A673 (cell line): Measurements from ENCODE around the gene TFCP2L1. TPM values are rescaled to one million over a fixed set of nuclear protein-coding genes. Genes with fewer than 3 reads are reported as not detected.

Experiments used
- BruUV-seq: library from RNA; stranded (reverse); fragments of 400-500 nt; replicated peaks from 2 replicates; lab custom pipeline; 2021; lab: Mats Ljungman, UMichigan
- CTCF ChIA-PET: fragments of 300-600 bp; sonication (Branson Sonifier 250); formaldehyde crosslinking; loops from one replicate; lab custom pipeline; 2022; ENCODE audit warnings: antibody characterized with exemption; lab: Charles Lee
- POLR2A ChIA-PET: fragments of 300-600 bp; sonication (Branson Sonifier 250); formaldehyde crosslinking; loops from one replicate; lab custom pipeline; 2022; ENCODE audit warnings: antibody characterized with exemption; ENCODE audit not compliant: low non-redundant PET; lab: Charles Lee
- DNase-seq: peaks from one replicate; pipeline ENCODE4 v3.0.0-alpha.2; 2015; ENCODE audit warnings: low spot score
- H3K27ac ChIP-seq: fragments of 200-600 bp; sonication (generic); 2 replicates; pipeline ENCODE4 v1.5.1; 2016; ENCODE audit warnings: mixed run types, low read depth, mild to moderate bottlenecking, mixed read lengths, antibody characterized with exemption, low read length; ENCODE audit not compliant: poor library complexity, severe bottlenecking
- H3K27me3 ChIP-seq: fragments of 200-600 bp; sonication (generic); replicated peaks from 2 replicates; pipeline ENCODE4 v1.6.1; 2017; ENCODE audit warnings: mixed run types, low read depth, mild to moderate bottlenecking, mixed read lengths, antibody characterized with exemption, low read length; ENCODE audit not compliant: insufficient read depth, poor library complexity
- H3K36me3 ChIP-seq: fragments of 200-600 bp; sonication (generic); 2 replicates; pipeline ENCODE4 v1.6.1; 2016; ENCODE audit warnings: mixed run types, mild to moderate bottlenecking, mixed read lengths, antibody characterized with exemption, low read length; ENCODE audit not compliant: insufficient read depth, poor library complexity, severe bottlenecking
- H3K4me1 ChIP-seq: fragments of 200-600 bp; sonication (generic); 2 replicates; pipeline ENCODE4 v1.6.1; 2017; ENCODE audit warnings: mixed run types, mild to moderate bottlenecking, mixed read lengths, antibody characterized with exemption, low read length; ENCODE audit not compliant: insufficient read depth, poor library complexity, severe bottlenecking
- H3K4me3 ChIP-seq: fragments of 200-600 bp; sonication (generic); 2 replicates; pipeline ENCODE4 v1.5.1; 2016; ENCODE audit warnings: low read depth, mixed run types, mild to moderate bottlenecking, mixed read lengths, low read length; ENCODE audit not compliant: poor library complexity, severe bottlenecking
- H3K9me3 ChIP-seq: fragments of 200-600 bp; sonication (generic); 2 replicates; pipeline ENCODE4 v1.6.1; 2016; ENCODE audit warnings: mixed run types, low read depth, mild to moderate bottlenecking, mixed read lengths, antibody characterized with exemption, low read length; ENCODE audit not compliant: poor library complexity, severe bottlenecking
- EZH2 ChIP-seq: fragments of 200-600 bp; sonication (generic); IDR thresholded peaks from 2 replicates; pipeline ENCODE4 v1.6.1; 2017; ENCODE audit warnings: borderline replicate concordance, low read depth, mild to moderate bottlenecking, mixed read lengths, antibody characterized with exemption, low read length; ENCODE audit not compliant: poor library complexity, severe bottlenecking
- intact Hi-C: fragments of 100-400 bp; cut with micrococcal nuclease; formaldehyde crosslinking; loops from one replicate; pipeline ENCODE4 v1.10.0; 2022; ENCODE audit not compliant: unreplicated experiment
- total RNA-seq: library from RNA; stranded (reverse); gene quantifications from 2 replicates; pipeline ENCODE4 v1.2.3, GENCODE V29; 2021
- TF ChIP-seq, protein P1 (sequence below): fragments of 300-800, 200-600 bp; sonication (generic); conservative IDR thresholded peaks from 2 replicates; pipeline ENCODE4 v1.5.1; 2017; ENCODE audit warnings: low read depth, mild to moderate bottlenecking, antibody characterized with exemption, low read length, moderate library complexity, mixed read lengths

Gene TFCP2L1
- total RNA-seq, 1 experiment from 2014 or later: not detected

DNA sequence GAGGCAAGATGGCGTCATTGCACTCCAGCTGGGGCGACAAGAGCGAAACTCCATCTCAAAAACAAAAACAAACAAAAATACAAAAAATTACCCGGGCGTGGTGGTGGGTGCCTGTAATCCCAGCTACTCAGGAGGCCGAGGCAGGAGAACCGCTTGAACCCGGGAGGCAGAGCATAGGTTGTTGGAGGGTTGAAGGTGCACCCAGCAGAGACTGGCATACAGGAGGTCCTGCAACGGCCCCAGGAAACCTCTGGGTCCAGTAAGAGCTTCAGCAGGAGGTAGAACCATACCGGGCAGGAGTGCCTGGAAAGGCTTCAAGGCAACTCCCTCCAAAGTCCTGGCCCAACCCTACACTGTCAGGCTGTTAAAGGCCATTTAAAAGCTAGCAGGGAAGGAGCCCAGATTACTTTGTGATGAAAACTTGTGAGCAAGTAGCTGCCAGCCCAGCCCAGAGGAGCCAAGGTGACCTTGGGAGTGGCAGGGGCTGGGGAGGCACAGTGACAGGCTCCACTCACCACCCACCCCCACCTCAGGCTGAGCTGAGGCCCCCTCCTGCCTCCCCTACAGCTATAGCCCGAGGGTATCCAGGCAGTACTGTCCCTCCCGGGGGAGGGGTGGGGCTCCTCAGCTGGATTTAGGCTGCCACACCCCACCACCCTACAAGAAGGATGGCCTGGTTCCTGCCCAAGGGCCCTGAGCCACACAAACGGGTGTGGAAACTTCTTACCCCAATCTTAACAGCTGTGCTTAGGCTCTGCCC is 28.1 kb downstream of the TFCP2L1 start:
- BruUV-seq: no TSS peak
- H3K36me3 ChIP-seq: no peaks in the 10 kb centered on the region
- no peak overlapping the region for H3K4me3 ChIP-seq
- ChIA-PET POLR2A (no interaction called here), CTCF (no interaction called here)
- H3K27ac ChIP-seq: no peak overlapping the region
- TF ChIP-seq EZH2: no peak
- TF ChIP-seq, protein P1, sequence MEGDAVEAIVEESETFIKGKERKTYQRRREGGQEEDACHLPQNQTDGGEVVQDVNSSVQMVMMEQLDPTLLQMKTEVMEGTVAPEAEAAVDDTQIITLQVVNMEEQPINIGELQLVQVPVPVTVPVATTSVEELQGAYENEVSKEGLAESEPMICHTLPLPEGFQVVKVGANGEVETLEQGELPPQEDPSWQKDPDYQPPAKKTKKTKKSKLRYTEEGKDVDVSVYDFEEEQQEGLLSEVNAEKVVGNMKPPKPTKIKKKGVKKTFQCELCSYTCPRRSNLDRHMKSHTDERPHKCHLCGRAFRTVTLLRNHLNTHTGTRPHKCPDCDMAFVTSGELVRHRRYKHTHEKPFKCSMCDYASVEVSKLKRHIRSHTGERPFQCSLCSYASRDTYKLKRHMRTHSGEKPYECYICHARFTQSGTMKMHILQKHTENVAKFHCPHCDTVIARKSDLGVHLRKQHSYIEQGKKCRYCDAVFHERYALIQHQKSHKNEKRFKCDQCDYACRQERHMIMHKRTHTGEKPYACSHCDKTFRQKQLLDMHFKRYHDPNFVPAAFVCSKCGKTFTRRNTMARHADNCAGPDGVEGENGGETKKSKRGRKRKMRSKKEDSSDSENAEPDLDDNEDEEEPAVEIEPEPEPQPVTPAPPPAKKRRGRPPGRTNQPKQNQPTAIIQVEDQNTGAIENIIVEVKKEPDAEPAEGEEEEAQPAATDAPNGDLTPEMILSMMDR: no peak
- intact Hi-C loops: no loop called here
- H3K9me3 ChIP-seq: no peaks in the 10 kb centered on the region
- no peaks in the 10 kb centered on the region for H3K4me1 ChIP-seq
- no peak for DNase-seq
- no peaks in the 10 kb centered on the region for H3K27me3 ChIP-seq

DNA sequence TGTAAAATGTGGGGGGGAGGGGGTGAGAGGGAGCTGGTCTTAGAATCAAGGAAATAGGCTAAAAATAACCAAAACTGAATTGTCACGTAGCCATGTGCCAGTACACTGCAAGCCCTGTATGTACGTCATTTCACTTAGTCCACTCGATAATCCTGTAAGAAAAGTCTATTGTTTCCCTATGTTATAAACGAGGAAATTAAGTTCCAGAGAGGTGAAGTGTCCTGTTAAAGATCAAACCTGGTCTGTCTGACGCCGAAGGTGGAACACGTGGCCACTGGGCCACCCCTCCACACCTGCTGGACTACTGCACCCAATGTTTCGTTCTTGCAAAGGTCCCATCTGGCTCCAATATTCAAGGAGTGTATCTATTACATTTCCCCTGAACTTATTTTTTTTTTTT is 29.6 kb downstream of the TFCP2L1 start:
- Histone ChIP-seq H3K4me1 (no peaks in the 10 kb centered on the region), H3K4me3 (no peak overlapping the region), H3K36me3 (no peaks in the 10 kb centered on the region), H3K27ac (no peak overlapping the region), H3K27me3 (no peaks in the 10 kb centered on the region), H3K9me3 (no peaks in the 10 kb centered on the region)
- intact Hi-C loops: no loop called here
- no TSS peak for BruUV-seq
- ChIA-PET CTCF (no interaction called here), POLR2A (no interaction called here)
- no peak for DNase-seq
- TF ChIP-seq EZH2: no peak
- TF ChIP-seq, protein P1: no peak

DNA sequence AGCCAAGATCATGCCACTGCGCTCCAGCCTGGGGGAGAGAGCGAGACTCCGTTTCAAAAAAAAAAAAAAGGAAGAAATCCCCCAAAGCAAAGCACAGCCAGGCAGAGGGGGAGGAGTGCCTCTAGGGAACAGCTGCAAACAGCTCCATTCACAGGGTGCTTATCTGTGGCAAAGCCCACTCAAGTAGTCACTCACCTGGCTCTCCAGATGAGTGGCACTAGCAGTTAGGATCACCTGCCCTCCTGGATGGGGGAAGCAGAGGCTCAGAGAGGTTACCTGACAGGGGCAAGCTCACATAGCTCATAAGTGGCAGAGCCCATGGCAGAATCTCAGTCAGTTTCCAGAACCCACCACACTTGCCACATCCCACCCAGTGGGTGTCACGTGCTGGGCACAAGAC is 30.3 kb downstream of the TFCP2L1 start:
- CTCF ChIA-PET: no interaction called here
- intact Hi-C loops: no loop called here
- TF ChIP-seq EZH2: no peak
- TF ChIP-seq, protein P1: no peak

More for the DNA sequence above, 30.3 kb downstream of the TFCP2L1 start:
- Histone ChIP-seq H3K4me1 (no peaks in the 10 kb centered on the region), H3K27ac (no peak overlapping the region), H3K4me3 (no peak overlapping the region), H3K9me3 (no peaks in the 10 kb centered on the region), H3K36me3 (no peaks in the 10 kb centered on the region), H3K27me3 (no peaks in the 10 kb centered on the region)
- POLR2A ChIA-PET: interaction anchor here (0.6 kb wide), 1 partner anchor 38 kb away, joined by 3 read pairs; no protein-coding TSS in a partner anchor
- no TSS peak for BruUV-seq
- DNase-seq: no peak
